ENCODE data around the gene CERT1.
A peak's percentile ranks its signal among the peaks of the same experiment; 100 is the strongest.
"Not testable (repeated sequence)": the region's sequence is repeated elsewhere in the genome, so short reads cannot be mapped to it uniquely, and the experiment has no call there.

CERT1 gene

GRCh38 chr5:75336615-75337336 is 174.7 kb downstream of the CERT1 start, which contains the start of gene HMGCR:
Gene HMGCR, plus strand, starts transcription at chr5:75337220. Its CDS starts 5,386 bp downstream, at chr5:75342606.
- Histone ChIP-seq H3K36me3 (ENCODE audit: insufficient read depth) (no peaks in the 10 kb centered on the region), H3K4me1 (ENCODE audit: low read depth, poor library complexity, severe bottlenecking) (peaks cover 22% of the 10 kb centered on the region), H3K4me2 (peak within 1 kb of the TSS; percentile 62), H3K27me3 (ENCODE audit: insufficient read depth, low read depth) (no peaks in the 10 kb centered on the region), H3K27ac (peak within 1 kb of the TSS; percentile 70), H3K9ac (peak within 1 kb of the TSS; percentile 64), H3K4me3 (IDR thresholded peaks at IDR 0.05; ENCODE audit: insufficient read depth, low read depth, low read length) (no peak within 1 kb of the TSS), H3K79me2 (ENCODE audit: insufficient read depth, low read depth) (peaks cover 44% of the 10 kb centered on the region), H2AFZ (ENCODE audit: low read depth) (peak within 1 kb of the TSS; percentile 88), H4K20me1 (ENCODE audit: insufficient read depth) (no peaks in the 10 kb centered on the region; the same call in 1 of the 2 replicates)
- TF ChIP-seq CTCF (conservative IDR thresholded peaks at IDR 0.05; ENCODE audit: low read depth, low read length) = no peak; the same call in 1 of the 2 replicates

GRCh38 chr5:75335952-75336614 is 175.3 kb downstream of the CERT1 start:
- H3K27me3 ChIP-seq (ENCODE audit: insufficient read depth, low read depth) = no peaks in the 10 kb centered on the region
- peak overlapping the region; percentile 88 for H2AFZ ChIP-seq (ENCODE audit: low read depth)
- H3K36me3 ChIP-seq (ENCODE audit: insufficient read depth) = no peaks in the 10 kb centered on the region
- TF ChIP-seq CTCF (conservative IDR thresholded peaks at IDR 0.05; ENCODE audit: low read depth, low read length) = no peak; the same call in 1 of the 2 replicates
- peak overlapping the region; percentile 64 for H3K9ac ChIP-seq
- H3K79me2 ChIP-seq (ENCODE audit: insufficient read depth, low read depth) = peaks cover 38% of the 10 kb centered on the region
- H3K4me1 ChIP-seq (ENCODE audit: low read depth, poor library complexity, severe bottlenecking) = peaks cover 22% of the 10 kb centered on the region
- H3K4me2 ChIP-seq = peak overlapping the region; percentile 38
- H4K20me1 ChIP-seq (ENCODE audit: insufficient read depth) = no peaks in the 10 kb centered on the region
- no peak overlapping the region for H3K4me3 ChIP-seq (IDR thresholded peaks at IDR 0.05; ENCODE audit: insufficient read depth, low read depth, low read length)
- peak overlapping the region; percentile 70 for H3K27ac ChIP-seq

- no peak overlapping the region for H3K9ac ChIP-seq
- H3K4me2 ChIP-seq = peak overlapping the region; percentile 38; the same call in 1 of the 2 replicates
- peaks cover 34% of the 10 kb centered on the region for H3K79me2 ChIP-seq (ENCODE audit: insufficient read depth, low read depth)
- H3K4me3 ChIP-seq (IDR thresholded peaks at IDR 0.05; ENCODE audit: insufficient read depth, low read depth, low read length) = no peak overlapping the region
- H4K20me1 ChIP-seq (ENCODE audit: insufficient read depth) = no peaks in the 10 kb centered on the region
- H2AFZ ChIP-seq (ENCODE audit: low read depth) = no peak overlapping the region
- H3K27ac ChIP-seq = no peak overlapping the region; the same call in 1 of the 2 replicates
- peaks cover 22% of the 10 kb centered on the region for H3K4me1 ChIP-seq (ENCODE audit: low read depth, poor library complexity, severe bottlenecking)
- TF ChIP-seq CTCF (conservative IDR thresholded peaks at IDR 0.05; ENCODE audit: low read depth, low read length) = no peak
- no peaks in the 10 kb centered on the region for H3K36me3 ChIP-seq (ENCODE audit: insufficient read depth)
- H3K27me3 ChIP-seq (ENCODE audit: insufficient read depth, low read depth) = no peaks in the 10 kb centered on the region
These were observed 175.9 kb downstream of the CERT1 start for GRCh38 chr5:75335486-75335885.

- not testable (repeated sequence) for H3K4me2 ChIP-seq; H4K20me1 ChIP-seq (ENCODE audit: insufficient read depth); H3K36me3 ChIP-seq (ENCODE audit: insufficient read depth); H3K27ac ChIP-seq; H3K4me3 ChIP-seq (IDR thresholded peaks at IDR 0.05; ENCODE audit: insufficient read depth, low read depth, low read length); H3K27me3 ChIP-seq (ENCODE audit: insufficient read depth, low read depth); H2AFZ ChIP-seq (ENCODE audit: low read depth); H3K9ac ChIP-seq
- H3K4me1 ChIP-seq (ENCODE audit: low read depth, poor library complexity, severe bottlenecking) = peaks cover 22% of the 10 kb centered on the region
- peaks cover 23% of the 10 kb centered on the region for H3K79me2 ChIP-seq (ENCODE audit: insufficient read depth, low read depth)
These were observed 177.0 kb downstream of the CERT1 start for GRCh38 chr5:75334413-75334812.

GRCh38 chr5:75333759-75334158 is 177.7 kb downstream of the CERT1 start:
- not testable (repeated sequence) for H3K36me3 ChIP-seq (ENCODE audit: insufficient read depth); H3K4me3 ChIP-seq (IDR thresholded peaks at IDR 0.05; ENCODE audit: insufficient read depth, low read depth, low read length); H4K20me1 ChIP-seq (ENCODE audit: insufficient read depth); H3K27ac ChIP-seq; H2AFZ ChIP-seq (ENCODE audit: low read depth); H3K4me2 ChIP-seq; H3K9ac ChIP-seq; H3K27me3 ChIP-seq (ENCODE audit: insufficient read depth, low read depth)
- H3K79me2 ChIP-seq (ENCODE audit: insufficient read depth, low read depth) = peaks cover 18% of the 10 kb centered on the region
- H3K4me1 ChIP-seq (ENCODE audit: low read depth, poor library complexity, severe bottlenecking) = peaks cover 19% of the 10 kb centered on the region

All from KMS-11 (cell line).